ENCODE measurements around the gene PANX2. TPM values are rescaled to one million over a fixed set of nuclear protein-coding genes. Genes with fewer than 3 reads are reported as not detected.

Gene PANX2
- total RNA-seq, 4 donors from 2014 or later: 0.40 to 0.83 TPM; not detected in 2

DNA sequence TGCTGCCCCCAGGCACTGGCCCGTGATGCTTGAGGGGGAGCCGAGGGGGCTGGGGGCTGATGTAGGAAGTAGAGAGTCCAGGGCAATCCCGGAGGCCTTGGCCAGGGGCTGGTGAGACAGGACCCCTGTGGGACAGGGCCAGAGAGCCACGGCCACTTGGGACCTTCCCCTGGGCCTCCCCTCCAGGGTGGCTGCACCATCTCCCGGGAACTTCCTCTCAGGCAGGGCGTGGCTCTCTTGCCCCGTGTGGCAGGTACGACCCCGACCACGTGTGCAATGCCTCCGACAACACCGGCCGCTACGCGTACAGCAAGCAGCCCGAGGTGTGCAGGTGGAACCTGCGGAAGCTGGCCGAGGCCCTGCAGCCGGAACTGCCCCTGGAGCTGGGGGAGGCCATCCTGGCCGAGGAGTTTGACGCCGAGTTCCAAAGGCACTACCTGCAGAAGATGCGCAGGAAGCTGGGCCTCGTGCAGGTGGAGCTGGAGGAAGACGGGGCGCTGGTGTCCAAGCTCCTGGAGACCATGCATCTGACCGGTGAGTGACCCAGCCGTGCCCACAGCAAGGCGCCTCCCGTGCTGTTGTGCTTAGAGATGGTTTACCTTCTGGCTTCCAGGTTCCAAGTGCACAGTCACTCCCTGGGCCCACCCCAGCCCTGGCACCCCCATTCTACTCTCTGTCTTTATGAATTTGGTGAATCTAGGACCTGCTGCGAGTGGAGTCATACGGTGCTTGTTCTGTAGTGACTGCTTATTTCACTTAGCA, 40.0 kb downstream of the PANX2 start:
- no peak for TF ChIP-seq POLR2A (IDR thresholded peaks at IDR 0.05)
- TF ChIP-seq, protein P1, sequence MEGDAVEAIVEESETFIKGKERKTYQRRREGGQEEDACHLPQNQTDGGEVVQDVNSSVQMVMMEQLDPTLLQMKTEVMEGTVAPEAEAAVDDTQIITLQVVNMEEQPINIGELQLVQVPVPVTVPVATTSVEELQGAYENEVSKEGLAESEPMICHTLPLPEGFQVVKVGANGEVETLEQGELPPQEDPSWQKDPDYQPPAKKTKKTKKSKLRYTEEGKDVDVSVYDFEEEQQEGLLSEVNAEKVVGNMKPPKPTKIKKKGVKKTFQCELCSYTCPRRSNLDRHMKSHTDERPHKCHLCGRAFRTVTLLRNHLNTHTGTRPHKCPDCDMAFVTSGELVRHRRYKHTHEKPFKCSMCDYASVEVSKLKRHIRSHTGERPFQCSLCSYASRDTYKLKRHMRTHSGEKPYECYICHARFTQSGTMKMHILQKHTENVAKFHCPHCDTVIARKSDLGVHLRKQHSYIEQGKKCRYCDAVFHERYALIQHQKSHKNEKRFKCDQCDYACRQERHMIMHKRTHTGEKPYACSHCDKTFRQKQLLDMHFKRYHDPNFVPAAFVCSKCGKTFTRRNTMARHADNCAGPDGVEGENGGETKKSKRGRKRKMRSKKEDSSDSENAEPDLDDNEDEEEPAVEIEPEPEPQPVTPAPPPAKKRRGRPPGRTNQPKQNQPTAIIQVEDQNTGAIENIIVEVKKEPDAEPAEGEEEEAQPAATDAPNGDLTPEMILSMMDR (IDR thresholded peaks at IDR 0.05 in 4 of 5, conservative IDR thresholded peaks at IDR 0.05 in 1 of 5): no peak
- no peak for DNase-seq
- intact Hi-C loops (cut with DNase I; ENCODE audit: low total_unique reads) (loop anchor here (5.0 kb wide), 1 partner anchor 42 kb away; the partner anchor contains the start of gene HDAC10), in situ Hi-C loops (cut with MboI; ENCODE audit: low sequenced_read_pairs in 4 of 4) (no loop called here)
- H3K36me3 ChIP-seq: peaks cover 0 to 53% of the 10 kb centered on the region in 2 donors
- no peak overlapping the region for H3K27ac ChIP-seq
- peaks cover 14 to 19% of the 10 kb centered on the region in 2 donors for H3K4me1 ChIP-seq
- ATAC-seq: no peak
- no peak overlapping the region for H3K4me3 ChIP-seq
- H3K9me3 ChIP-seq: no peaks in the 10 kb centered on the region
- no peaks in the 10 kb centered on the region for H3K27me3 ChIP-seq

DNA sequence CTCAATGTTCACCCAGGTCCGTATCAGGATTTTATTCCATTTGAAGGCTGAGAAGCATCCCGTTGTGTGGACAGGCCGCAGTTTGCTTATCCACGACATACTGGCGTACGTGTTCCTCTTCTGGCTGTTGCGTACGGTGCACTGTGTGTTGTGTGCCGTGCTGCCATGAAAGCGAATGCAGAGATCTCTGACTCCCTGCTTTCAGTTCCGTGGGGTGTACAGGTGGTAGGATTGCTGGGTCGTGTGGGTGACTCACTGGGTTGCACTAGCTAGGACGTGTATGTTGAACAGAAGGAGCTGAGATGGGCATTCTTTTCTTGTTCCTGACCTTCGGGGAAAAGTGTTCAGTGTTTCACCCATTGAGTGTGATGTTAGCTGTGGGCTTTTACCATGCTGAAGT, 40.6 kb downstream of the PANX2 start:
- Histone ChIP-seq H3K27ac (no peak overlapping the region), H3K27me3 (no peaks in the 10 kb centered on the region), H3K4me3 (no peak overlapping the region), H3K9me3 (no peaks in the 10 kb centered on the region), H3K36me3 (peaks cover 0 to 59% of the 10 kb centered on the region in 2 donors), H3K4me1 (peaks cover 9 to 13% of the 10 kb centered on the region in 2 donors)
- in situ Hi-C loops (cut with MboI; ENCODE audit: low sequenced_read_pairs in 4 of 4) (no loop called here), intact Hi-C loops (cut with DNase I; ENCODE audit: low total_unique reads) (loop anchor here (5.0 kb wide), 1 partner anchor 41 kb away; the partner anchor contains the start of gene HDAC10)
- DNase-seq (no peak), ATAC-seq (no peak)
- TF ChIP-seq POLR2A (IDR thresholded peaks at IDR 0.05): no peak
- TF ChIP-seq, protein P1 (IDR thresholded peaks at IDR 0.05 in 4 of 5, conservative IDR thresholded peaks at IDR 0.05 in 1 of 5): no peak

DNA sequence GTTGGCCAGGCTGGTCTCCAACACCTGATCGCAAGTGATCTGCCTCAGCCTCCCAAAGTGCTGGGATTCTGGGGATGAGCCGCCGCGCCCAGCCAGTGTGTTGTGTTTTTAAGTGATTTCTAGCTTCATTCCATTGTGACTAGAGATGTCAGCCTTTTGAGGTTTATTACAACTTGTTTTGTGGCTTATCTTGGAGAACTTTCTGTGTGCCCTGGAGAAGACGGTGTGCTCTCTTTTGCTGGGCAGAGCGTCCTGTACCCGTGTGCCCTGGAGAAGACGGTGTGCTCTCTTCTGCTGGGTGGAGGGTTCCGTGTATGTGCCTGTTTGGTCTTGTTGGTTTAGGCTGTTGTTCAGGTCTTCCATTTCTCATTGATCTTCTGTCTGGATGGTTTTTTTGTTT, 42.7 kb downstream of the PANX2 start:
- Histone ChIP-seq H3K27me3 (no peaks in the 10 kb centered on the region), H3K27ac (no peak overlapping the region), H3K9me3 (no peaks in the 10 kb centered on the region), H3K4me3 (no peak overlapping the region), H3K4me1 (no peaks in the 10 kb centered on the region), H3K36me3 (peaks cover 0 to 75% of the 10 kb centered on the region in 2 donors)
- in situ Hi-C loops (cut with MboI; ENCODE audit: low sequenced_read_pairs in 4 of 4): no loop called here
- TF ChIP-seq POLR2A (IDR thresholded peaks at IDR 0.05): no peak
- TF ChIP-seq, protein P1 (IDR thresholded peaks at IDR 0.05 in 4 of 5, conservative IDR thresholded peaks at IDR 0.05 in 1 of 5): no peak
- intact Hi-C loops (cut with DNase I; ENCODE audit: low total_unique reads): loop anchor here (5.0 kb wide), 1 partner anchor 39 kb away; the partner anchor contains the start of gene HDAC10
- DNase-seq: no peak
- ATAC-seq: no peak

DNA sequence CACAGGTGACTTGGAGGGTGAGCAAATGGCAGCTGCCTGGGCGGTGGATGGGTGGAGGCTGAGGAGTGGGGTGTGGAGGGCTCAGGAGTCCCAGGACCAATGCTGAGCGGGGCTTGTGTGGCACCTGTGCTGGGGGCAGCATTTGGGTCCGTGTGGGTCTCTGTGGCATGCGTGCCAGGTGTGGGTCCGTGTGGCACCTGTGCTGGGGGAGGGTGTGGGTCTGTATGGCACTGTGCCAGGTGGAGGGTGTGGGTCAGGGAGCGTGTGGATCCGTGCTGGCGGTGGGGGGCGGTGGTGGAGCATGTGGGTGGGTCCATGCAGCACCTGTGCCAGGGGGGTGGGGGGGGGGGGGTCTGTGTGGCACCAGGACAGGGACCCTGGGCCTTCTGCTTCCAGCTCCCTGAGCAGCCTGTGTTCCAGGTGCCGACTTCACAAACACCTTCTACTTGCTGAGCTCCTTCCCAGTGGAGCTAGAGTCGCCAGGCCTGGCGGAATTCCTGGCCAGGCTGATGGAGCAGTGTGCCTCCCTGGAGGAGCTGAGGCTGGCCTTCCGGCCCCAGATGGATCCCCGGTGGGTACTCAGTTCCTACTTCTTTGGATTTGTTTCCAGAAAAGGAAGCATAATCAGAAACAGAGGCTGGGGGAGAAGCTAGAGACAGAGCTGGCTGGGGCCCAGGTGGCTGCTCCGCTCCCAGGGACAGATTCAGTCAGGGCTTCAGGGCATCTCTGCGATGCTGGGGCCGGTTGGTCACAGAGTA, 44.9 kb downstream of the PANX2 start:
- no peak overlapping the region for H3K4me3 ChIP-seq
- no peaks in the 10 kb centered on the region for H3K27me3 ChIP-seq
- no peak for DNase-seq
- TF ChIP-seq, protein P1 (IDR thresholded peaks at IDR 0.05 in 4 of 5, conservative IDR thresholded peaks at IDR 0.05 in 1 of 5): no peak
- no peak for TF ChIP-seq POLR2A (IDR thresholded peaks at IDR 0.05)
- H3K4me1 ChIP-seq: no peaks in the 10 kb centered on the region
- no peaks in the 10 kb centered on the region for H3K9me3 ChIP-seq
- in situ Hi-C loops (cut with MboI; ENCODE audit: low sequenced_read_pairs in 4 of 4): no loop called here
- H3K36me3 ChIP-seq: peaks cover 0 to 82% of the 10 kb centered on the region in 2 donors
- H3K27ac ChIP-seq: peak overlapping the region in 1 of 4 donors; percentile 48
- no peak for ATAC-seq
- intact Hi-C loops (cut with DNase I; ENCODE audit: low total_unique reads): no loop called here

Measured in gastrocnemius medialis (tissue), 4 donors.